HL-60/S4 treated with phorbol 12-myristate 13-acetate at 8.2 ng/mL for 4 days and 3 days (cell line): ENCODE measurements around the gene DNASE2B.

Experiments used
- in situ Hi-C: fragments of 300-500 bp; cut with MboI; formaldehyde crosslinking; loops from 2 replicates; pipeline ENCODE4 v1.15.0; 2022; ENCODE audit warnings: low sequenced_read_pairs

Gene DNASE2B

DNA sequence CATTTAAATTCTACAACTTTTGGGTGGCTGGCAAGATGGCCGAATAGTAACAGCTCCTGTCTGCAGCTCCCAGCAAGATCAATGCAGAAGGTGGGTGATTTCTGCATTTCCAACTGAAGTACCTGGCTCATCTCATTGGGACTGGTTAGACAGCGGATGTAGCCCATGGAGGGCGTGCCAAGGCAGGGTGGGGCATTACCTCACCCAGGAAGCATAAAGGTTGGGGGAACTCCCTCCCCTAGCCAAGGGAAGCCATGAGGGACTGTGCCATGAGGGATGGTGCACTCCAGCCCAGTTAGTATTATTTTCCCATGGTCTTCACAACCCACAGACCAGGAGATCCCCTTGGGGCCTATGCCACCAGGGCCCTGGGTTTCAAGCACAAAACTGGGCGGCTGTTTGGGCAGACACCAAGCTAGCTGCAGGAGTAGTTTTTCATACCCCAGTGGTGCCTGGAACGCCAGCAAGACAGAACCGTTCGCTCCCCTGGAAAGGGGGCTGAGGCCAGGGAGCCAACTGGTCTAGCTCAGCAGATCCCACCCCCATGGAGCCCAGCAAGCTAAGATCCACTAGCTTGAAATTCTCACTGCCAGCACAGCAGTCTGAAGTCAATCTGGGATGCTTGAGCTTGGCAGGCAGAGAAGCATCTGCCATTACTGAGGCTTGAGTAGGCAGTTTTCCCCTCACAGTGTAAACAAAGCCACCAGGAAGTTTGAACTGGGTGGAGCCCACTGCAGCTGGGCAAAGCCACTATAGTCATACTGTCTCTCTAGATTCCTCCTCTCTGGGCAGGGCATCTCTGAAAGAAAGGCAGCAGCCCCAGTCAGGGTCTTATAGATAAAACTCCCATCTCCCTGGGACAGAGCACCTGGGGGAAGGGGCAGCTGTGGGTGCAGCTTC lies 44.7 kb downstream of the DNASE2B start:
- in situ Hi-C loops = loop anchor here (25.0 kb wide), 2 partner anchors 169 to 281 kb away; no protein-coding TSS in a partner anchor

DNA sequence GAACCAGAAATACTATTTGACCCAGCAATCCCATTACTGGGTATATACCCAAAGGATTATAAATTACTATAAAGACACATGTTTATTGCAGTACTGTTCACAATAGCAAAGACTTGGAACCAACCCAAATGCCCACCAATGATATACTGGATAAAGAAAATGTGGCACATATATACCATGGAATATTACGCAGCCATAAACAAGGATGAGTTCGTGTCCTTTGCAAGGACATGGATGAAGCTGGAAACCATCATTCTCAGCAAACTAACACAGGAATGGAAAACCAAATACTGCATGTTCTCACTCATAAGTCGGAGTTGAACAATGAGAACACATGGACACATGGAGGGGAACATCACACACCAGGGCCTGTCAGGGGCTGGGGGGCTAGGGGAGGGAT lies 50.4 kb downstream of the DNASE2B start:
- in situ Hi-C loops = loop anchor here (25.0 kb wide), 2 partner anchors 164 to 286 kb away; no protein-coding TSS in a partner anchor

DNA sequence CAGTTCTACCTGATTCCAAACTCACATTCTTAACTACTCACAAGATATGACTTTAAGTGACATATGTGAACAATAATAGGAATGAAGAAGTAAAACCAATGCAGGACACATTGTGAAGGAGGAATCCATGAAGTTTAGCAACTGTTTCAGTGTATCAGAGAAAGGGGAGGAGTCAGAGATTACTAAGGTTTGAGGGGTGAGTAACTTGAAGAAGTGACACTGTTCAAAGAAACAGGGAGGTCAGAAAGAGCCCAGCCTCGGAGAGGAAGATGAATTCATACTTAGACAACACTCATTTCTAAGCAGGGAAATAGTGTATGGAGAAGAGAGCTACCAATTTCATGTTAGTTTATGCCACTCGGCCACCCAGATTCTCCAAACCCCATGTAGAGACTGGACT lies 52.6 kb downstream of the DNASE2B start:
- in situ Hi-C loops = no loop called here

GRCh38 chr1:84452436-84452835 lies 54.2 kb downstream of the DNASE2B start:
- in situ Hi-C loops = no loop called here

- in situ Hi-C loops = no loop called here
These were observed 63.8 kb downstream of the DNASE2B start for GRCh38 chr1:84462118-84462517.
